ENCODE results near the gene ENO3.

ENO3 gene

DNA sequence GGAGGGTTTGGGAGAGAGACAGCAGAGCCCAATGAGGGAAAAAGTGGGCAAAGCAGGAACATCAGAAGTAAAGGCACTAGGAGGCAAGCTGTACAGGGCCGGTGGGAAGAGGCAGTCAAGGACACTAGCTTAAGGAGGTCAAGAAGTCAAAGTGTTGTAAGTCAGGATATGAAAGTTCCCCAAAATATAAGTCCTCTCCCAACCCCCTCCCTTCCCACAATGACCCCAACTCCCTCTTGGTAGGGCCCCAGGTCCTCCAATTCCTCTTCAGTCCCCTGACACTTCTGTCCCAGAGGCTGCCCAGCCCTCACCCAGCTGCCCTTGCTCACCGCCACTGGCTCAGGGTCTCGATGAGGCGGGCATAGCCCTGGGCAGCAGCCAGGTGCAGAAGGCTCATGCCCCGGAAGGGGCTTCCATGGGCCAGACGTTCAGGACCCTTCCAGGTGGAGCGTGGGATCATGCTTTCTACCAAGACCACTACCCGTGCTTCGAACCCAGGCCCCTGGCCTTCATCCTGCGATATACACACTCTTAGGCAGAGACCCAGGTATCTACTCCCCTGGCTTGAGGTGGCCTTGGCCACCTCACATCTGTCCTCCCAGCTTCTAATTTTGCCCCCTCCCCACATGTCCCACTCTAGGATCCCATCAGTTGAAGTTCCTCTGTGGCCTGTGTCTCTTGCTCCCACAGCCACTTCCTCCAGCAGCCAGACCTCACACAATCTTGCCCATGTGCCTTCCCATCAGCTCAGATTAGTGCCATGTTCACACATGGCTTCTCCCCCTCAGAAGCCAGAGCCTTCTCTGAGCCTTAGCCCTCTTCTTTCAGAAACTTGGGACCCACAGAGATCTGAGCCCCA is 22.6 kb downstream of the ENO3 start:
- DNase-seq (ENCODE audit: low spot score) = no peak

DNA sequence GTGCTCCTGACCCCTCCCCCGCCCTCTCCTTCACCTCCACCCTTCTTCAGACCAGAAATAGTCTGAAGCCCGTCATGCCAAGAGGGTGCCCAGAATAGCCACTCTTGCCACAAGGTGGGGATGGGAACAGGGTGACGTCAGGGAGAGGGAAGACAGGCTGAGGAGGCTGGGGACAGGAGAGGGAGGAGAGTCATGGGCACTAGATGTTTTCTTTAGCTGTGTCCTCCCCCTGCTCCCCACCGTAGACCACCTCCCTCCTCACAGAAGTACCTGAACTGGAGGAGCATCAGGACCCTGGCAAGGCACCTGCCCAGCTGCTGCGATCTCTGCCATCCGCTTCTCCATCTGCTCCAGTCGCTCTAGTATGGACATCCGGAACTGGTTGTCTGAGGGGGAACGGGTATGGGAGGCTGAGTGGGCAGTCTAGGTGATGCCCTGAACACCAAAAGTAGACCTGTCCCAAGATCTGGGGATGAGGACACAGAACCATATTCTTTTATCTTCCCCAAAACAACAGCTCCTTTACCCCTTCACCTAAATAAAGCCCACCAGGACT is 23.3 kb downstream of the ENO3 start:
- no peak for DNase-seq (ENCODE audit: low spot score)

DNA sequence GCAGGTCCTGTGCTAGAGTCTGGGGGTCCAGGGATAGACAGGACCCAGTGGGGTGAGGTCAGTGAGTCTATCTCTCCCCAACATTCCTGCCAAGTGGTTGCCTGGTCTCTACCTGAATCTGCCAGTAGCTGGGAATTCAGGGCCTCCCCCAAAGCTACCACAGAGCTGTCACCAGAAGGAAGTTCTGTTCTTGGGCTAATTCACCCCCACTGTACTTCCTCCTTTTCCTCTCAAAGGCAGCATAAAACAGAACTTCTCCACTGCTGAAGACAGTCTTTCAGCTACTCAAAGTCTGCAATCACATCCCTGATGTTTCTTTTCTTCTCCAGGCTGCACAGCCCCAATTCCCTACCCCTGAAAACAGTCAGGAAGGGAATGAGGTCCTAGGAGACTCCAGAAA is 27.8 kb downstream of the ENO3 start:
- peak; percentile 62 for DNase-seq (ENCODE audit: low spot score)

DNA sequence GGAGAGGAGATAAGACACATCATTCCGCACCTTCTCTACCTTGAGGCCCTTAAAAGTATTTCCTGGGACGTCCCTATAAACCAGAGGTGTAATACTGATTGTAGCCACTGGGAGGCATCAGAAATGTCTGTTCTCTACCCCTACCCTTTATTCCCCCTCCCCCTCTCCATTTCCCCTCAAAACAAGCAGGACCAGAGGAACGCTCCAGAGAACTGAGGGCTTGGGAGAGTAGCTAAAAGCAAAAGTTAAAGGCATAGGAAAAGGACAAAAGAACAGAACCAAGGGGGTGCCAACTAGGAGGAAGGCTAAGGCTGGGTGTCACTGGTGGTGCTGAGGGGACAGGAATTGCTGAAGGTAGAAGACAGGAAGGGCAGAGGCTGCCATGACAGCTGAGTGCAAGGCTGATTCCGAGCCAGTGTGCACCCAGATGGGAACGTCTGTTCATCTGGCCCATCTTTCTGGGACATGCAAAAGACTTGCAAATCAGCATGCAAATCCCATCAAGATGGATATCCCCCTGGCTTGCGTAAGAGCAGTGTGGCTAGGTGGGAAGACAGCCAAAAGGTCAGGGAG is 29.8 kb downstream of the ENO3 start:
- DNase-seq (ENCODE audit: low spot score) = peak; percentile 43

DNA sequence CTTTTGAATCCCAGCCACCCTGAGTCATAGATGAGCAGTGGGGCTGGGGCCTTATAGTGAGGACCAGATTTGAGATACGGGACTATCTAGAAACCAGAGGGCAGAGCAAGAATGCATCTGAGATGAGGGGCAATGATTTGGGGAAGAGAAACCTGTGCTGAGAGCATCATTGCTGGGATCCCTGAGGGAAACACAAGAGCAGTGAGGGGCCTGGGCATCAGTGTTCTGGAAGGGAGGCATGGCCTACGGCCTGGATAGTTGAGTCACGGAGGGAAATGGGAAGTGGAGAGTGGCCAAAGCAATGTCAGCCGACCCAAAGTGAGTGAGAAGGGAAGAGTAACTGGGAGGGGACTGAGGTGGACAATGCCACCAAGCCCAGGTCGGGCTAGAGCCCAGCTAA is 31.4 kb downstream of the ENO3 start:
- DNase-seq (ENCODE audit: low spot score) = no peak

DNA sequence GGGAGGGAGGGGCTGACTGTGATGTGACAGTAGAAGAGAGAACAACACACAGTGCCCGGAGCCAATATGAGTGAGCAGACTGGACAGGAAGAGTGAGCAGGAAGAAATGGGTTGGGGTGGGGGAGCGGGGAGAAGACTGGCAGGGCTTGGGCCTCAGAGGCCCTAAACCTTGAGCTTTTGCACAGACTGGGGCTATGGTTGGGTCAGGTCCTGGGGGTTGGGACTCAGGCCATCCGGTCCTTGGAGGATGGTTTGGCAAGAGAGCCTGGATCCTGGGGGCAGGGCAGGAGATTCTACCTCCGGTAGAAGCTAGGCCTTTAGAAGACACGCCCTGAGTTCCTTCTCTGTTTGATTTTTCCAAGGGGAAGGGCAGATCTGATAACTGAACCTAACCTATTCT is 35.5 kb downstream of the ENO3 start:
- no peak for DNase-seq (ENCODE audit: low spot score)

DNA sequence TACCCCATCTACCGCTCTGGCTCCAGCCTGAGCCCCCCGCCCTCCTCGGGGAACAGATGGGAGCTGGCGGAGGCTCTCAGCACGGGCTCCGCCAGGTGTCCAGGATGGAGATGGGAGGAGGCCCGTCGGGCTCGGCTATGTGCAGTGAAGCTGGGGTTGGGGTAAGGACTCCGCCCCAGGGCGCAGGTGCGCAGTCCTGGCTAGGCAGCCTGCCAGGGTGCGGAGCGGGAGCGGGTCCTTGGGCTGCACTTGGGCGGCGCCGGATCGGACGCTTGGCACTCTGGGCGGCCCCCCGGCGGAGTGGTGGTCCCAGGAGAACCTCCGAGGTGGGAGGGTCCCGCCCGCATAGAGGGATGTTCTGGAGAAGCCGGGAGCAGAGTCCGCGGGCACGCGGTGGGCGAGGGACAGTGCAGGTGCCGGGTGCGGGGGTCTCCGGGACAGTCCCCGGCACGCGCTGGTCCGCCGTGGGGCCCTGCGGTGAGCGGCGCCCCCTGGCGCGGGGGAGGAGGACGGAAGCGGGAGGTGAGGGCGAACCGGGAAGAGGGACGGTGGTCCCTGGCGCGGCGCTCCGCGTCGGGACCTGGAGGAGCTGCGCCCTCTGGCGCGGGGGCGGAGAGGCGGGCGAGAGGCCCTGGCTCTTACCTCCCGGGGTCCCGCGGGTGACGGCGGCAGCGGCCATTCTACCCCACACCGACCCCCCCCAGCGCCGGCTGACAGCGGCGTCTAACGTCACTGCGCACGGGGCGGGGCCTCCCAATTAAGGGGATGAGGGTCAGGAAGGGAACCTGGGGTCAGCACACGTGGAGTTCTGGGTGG is 36.2 kb downstream of the ENO3 start, which contains the start of gene CAMTA2:
CAMTA2 (minus strand) TSS at position 725 of the 816 bp plus-strand sequence. CDS start 1,453 bp downstream, outside the sequence.
- peak; percentile 81 for DNase-seq (ENCODE audit: low spot score)

DNA sequence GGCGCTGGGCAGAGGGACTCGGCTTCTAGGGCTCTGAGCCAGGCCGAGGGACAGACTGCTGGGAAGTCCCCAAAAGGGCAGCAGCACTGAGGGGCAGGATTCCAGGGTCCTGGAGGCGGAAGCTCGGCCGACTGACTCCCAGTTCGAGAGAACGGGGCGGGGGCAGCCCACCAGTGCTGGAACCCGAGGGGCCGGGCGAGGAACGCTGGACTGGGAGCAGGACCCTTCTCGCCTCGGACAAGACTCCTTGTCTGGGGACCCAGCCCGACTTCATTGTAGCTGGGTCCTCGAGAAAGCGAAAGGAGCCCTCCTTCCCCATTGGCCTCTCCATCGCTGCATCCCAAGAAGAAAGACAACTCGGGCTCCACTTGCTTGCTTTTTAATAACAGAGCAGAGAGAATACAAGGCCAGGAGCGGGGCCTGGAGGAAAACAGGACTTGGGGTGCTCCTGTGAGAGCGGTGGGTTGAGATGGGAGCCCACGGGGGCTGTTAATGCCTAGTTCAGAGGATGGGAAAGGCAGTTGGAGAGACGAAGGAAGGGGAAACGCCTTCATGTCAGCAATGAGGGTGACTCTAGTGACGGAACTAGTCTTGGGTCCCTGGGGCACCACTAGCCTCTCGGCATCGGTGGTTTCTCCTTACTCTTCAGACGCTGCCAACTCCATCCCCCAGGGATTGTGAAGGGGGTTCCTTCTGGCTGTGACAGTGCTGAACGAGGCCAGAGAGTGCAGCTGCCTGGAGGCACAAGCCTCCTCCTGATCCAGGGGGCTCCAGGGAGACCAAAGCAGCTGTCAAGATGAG is 37.0 kb downstream of the ENO3 start:
- DNase-seq (ENCODE audit: low spot score) = no peak

DNA sequence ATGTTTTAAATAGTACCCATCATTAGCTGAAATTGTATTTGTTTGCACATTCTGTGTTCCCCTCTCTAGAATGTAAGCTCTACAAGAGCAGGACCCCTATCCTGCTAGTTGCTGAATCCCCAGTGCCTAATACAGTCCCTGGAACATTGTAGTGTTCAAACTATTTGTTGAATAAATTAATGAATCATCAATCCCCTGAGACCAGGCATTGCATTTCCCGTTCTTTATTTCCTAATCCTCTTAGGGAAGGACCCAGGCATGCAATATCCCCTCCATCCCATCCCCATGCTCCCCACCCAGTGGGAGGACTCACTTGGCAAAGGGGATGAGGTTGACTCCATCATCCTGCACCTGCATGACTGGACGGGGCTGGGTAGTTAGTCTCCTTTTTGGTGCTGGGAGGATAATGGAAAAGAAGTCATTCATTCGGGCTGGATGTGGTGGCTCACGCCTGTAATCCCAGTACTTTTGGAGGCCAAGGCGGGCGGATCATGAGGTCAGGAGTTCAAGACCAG is 43.2 kb downstream of the ENO3 start:
- no peak for DNase-seq (ENCODE audit: low spot score)

DNA sequence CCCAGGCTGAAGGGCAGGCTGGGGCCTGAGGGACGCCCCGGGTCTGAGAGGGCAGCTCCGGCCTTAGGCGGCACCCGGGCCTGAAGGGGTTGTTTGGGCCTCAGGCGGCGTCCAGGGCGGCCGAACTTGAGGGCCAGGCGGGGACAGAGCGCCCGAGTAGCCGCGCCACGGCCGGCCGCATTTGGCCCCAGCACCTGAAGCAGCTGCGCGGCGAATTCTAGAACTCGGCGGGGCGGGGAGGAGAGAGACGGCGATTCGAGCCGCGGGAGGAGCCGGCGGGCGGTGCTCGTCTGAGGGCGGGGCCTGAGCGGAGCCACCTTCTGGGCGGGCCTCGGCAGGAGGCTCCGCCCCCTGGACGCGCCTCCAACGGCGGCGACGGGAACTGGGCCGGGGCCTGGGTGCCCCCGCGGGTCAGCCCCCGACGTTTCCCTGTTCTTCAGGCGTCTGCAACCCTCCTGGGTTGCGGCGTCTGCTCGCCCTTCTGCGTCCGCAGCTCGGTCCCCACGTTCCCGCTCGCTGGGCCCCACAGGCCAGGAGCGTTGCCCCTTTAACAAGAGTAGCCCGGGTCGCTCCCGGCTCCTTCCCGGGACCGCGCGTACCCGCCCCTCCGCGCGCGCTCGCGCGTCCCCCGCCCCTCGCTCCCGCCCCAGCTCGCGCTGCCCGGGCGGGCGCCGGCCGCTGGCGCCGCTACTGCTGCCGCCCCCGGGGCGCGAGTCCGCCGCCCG is 46.5 kb downstream of the ENO3 start, which contains the start of the genes INCA1 and KIF1C:
INCA1 (minus strand) TSS at position 221 of the 725 bp plus-strand sequence. CDS start 3,085 bp downstream, outside the sequence.
KIF1C (plus strand) TSS at position 649 of the 725 bp plus-strand sequence. CDS start 2,297 bp downstream, outside the sequence.
- DNase-seq (ENCODE audit: low spot score) = peak; percentile 90

DNA sequence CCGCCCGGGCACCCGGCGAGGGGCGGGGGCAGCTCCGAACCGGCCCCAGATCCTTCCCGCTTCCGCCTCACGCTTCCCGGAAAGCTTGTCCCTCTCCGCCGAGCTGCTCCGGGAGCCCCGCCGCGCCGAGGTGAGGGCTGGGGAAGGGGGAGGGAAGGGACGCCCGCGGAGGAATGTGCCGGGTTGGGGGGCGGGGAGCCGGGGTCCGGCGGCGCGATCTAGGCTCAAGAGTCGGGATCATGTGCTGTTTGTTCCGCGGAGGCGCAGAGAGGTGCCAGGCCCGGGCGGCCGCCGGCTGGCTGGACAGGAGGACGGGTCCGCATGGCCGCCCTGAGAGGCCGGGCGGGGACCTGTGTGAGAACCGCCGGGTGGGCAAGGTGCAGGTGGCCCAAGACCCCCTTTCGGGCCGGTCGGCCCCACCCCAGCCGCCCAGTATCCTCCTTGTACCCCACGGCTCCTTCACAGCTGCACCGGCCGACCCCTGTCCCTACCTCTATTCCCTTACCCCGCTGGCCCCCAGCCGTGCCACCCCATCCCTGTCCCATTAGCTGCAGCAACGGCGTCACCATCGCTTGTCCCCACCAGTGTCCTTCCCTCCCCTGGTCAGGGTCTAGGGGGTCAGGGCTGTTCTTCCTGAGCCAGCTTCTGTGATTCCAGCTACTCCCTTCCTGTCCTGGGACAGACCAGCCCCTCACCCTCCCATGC is 47.3 kb downstream of the ENO3 start:
- no peak for DNase-seq (ENCODE audit: low spot score)

DNA sequence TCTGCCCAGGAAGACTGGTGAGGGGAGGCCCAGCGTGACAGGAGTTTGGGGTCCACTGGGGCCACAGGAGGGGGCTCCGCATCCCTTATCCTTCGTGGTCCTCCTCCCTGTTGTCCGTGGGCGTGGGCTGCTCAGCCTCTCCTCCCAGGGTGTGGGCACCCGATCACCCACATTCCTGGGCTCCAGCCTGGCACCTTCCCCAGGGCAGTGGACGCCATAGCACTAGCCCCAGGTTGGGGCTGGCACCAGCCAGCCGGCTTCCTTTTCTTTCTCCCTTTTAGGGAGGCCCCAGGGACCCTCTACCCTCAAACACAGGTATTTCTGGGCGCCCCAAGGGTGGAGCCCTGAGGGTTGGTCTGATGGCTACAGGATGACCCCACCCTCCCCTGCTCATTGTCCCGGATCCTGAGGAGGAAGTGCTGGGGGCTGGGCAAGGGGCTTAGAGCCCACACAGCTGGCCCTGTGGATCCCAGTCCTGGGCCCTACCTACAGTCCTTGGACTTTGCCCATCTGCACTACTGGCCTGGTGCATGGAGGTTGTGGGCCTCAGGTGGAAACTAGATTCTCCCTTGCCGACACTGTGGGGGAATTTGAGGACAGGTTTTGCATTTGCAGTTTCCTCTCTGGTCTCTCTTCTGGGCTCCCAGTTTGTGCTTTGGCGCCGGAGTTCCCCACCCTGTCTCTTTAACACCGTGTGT is 48.0 kb downstream of the ENO3 start:
- no peak for DNase-seq (ENCODE audit: low spot score)

DNA sequence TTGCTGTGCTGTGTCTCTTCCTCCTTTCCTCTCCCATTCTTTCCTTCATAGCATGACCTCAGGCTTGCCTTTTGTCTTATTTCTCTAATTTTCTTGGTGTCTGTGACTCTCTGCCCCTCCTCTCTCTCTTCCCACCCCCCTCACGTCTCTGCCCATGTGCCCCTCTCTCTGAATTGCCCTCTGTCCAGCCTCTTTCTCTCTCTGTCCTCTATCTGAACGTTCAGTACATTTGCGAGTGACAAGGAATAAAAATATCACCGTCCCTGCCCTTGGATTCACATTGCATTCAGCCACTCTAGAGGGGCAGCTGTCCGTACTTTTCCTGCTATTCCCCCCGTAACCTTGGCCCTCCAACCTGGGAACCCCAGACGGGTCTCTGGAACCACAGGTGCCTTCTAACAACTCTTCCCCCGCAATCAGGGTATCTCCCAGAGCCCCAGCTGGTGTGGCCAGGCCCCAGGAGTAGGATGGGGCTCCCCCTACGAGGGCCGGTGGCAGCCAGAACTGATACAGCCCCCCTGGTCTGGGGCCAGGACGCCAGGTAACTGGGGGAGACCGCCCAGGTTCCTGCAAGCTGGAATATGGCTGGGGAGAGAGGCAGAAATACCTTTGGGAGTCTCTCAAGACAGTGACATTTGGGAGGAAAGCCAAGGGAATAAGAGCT is 48.6 kb downstream of the ENO3 start:
- no peak for DNase-seq (ENCODE audit: low spot score)

DNA sequence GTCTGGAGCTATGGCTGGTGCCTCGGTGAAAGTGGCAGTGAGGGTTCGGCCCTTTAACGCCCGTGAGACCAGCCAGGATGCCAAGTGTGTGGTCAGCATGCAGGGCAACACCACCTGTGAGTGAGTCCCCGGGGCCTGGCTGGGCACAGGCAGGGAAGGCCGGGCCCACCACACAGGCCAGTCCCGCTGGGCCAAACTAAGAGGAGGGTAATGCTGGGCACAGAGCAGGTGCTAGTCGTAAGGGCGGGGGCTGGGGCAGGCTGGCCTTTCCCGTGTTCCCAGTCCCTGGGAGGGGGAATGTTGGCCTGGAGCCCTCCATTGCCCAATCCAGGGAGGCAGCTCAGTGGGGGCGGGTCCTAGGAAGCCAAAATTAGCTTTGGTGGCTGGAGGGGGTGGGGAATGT is 49.3 kb downstream of the ENO3 start:
- no peak for DNase-seq (ENCODE audit: low spot score)

DNA sequence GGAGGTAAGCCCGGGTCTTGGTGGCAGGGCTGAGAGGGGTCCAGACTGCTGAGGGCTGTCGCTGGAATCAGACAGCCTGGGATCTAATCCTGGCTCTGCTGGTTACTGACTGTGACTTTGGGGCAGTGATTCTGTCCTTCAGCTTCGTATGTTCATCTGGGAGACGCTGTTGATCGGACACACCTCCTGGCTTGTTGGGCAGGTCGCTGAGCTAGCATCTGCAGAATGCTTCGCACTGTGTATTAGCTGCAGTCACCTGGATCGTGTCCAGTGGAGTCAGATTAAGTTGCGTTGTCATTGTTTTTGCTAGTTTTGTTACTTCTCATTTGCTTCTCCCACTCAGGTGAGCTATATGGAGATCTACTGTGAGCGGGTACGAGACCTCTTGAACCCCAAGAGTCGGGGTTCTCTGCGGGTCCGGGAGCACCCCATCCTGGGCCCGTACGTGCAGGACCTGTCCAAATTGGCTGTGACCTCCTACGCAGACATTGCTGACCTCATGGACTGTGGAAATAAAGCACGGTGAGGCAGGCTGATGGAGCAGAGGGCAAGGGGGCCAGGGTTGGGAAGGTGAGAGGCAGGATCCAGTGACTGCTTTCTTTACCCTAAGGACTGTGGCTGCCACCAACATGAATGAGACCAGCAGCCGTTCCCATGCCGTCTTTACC is 51.3 kb downstream of the ENO3 start:
- no peak for DNase-seq (ENCODE audit: low spot score)

DNA sequence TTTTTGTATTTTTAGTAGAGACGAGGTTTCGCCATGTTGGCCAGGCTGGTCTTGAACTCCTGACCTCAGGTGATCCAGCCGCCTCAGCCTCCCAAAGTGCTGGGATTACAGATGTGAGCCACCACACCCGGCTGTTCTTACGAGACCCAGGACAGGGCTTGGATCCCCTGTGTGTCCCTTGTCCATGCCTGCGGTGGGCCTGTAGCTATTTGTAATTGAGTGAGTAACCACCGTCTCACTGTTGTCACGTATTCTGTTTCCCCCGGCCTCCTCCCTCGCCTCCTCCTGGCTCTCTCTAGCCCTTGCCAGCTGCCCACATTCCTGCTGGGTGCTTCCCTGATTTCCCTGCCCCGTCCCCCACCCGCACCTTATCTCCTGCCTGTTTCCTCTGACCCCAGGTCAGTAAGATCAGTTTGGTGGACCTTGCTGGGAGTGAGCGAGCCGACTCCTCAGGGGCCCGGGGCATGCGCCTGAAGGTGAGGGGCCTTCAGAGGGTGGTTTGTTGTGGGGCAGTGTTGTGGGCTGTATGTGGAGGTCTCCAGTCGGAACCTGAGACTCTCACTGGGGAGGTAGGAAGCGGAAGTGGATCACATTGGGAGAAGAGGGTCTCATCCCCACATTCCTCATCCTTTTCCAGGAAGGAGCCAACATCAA is 52.4 kb downstream of the ENO3 start:
- no peak for DNase-seq (ENCODE audit: low spot score)
